H9 (cell line): ENCODE results near the gene GATA2. TPM values are rescaled to one million over a fixed set of nuclear protein-coding genes. Genes with fewer than 3 reads are reported as not detected.

Source experiments
- DNase-seq: peaks from one replicate; pipeline ENCODE4 v3.0.0-alpha.2; 2017
- H2AFZ ChIP-seq: one replicate; pipeline ENCODE4 v1.6.1; 2013; ENCODE audit warnings: mild to moderate bottlenecking, low read length, control low read depth, moderate library complexity
- H2AK5ac ChIP-seq: 2 replicates; pipeline ENCODE4 v1.6.1; 2013; ENCODE audit warnings: low read length, control low read depth, mixed read lengths; ENCODE audit not compliant: insufficient read length
- H2BK120ac ChIP-seq: one replicate; pipeline ENCODE4 v1.6.1; 2013; ENCODE audit warnings: low read depth, mild to moderate bottlenecking, low read length, control low read depth, inconsistent platforms; ENCODE audit not compliant: poor library complexity, severe bottlenecking
- H2BK12ac ChIP-seq: 2 replicates; pipeline ENCODE4 v1.6.1; 2013; ENCODE audit warnings: low read length, control low read depth, mixed read lengths, low read depth; ENCODE audit not compliant: insufficient read length
- H2BK15ac ChIP-seq: 2 replicates; pipeline ENCODE4 v1.6.1; 2013; ENCODE audit warnings: low read depth, low read length, control low read depth
- H2BK20ac ChIP-seq: one replicate; pipeline ENCODE4 v1.6.1; 2013; ENCODE audit warnings: low read depth, mild to moderate bottlenecking, low read length, control low read depth, inconsistent platforms; ENCODE audit not compliant: poor library complexity, severe bottlenecking
- H2BK5ac ChIP-seq: 2 replicates; pipeline ENCODE4 v1.6.1; 2013; ENCODE audit warnings: low read length, control low read depth, mixed read lengths; ENCODE audit not compliant: insufficient read length
- H3K14ac ChIP-seq: 2 replicates; pipeline ENCODE4 v1.6.1; 2013; ENCODE audit warnings: low read length, control low read depth; ENCODE audit not compliant: insufficient read depth
- H3K18ac ChIP-seq: 2 replicates; pipeline ENCODE4 v1.6.1; 2013; ENCODE audit warnings: low read depth, mild to moderate bottlenecking, mixed read lengths, low read length, control low read depth; ENCODE audit not compliant: insufficient read length
- H3K23ac ChIP-seq: 2 replicates; pipeline ENCODE4 v1.6.1; 2013; ENCODE audit warnings: low read length, control low read depth, mixed read lengths, low read depth; ENCODE audit not compliant: insufficient read length
- H3K23me2 ChIP-seq: 2 replicates; pipeline ENCODE4 v1.6.1; 2013; ENCODE audit warnings: low read depth, mild to moderate bottlenecking, mixed read lengths, low read length, control low read depth; ENCODE audit not compliant: insufficient read length, poor library complexity, severe bottlenecking
- H3K27ac ChIP-seq: 2 replicates; pipeline ENCODE4 v1.5.1; 2013; ENCODE audit warnings: low read length, control low read depth, mixed read lengths, low read depth; ENCODE audit not compliant: insufficient read length
- H3K27me3 ChIP-seq: 2 replicates; pipeline ENCODE4 v1.6.1; 2013; ENCODE audit warnings: low read length, control low read depth, inconsistent platforms; ENCODE audit not compliant: insufficient read depth
- H3K4ac ChIP-seq: 2 replicates; pipeline ENCODE4 v1.6.1; 2013; ENCODE audit warnings: low read depth, mild to moderate bottlenecking, control low read depth, inconsistent platforms, low read length, moderate library complexity
- H3K4me1 ChIP-seq: 2 replicates; pipeline ENCODE4 v1.6.1; 2013; ENCODE audit warnings: low read length, control low read depth, inconsistent platforms; ENCODE audit not compliant: insufficient read depth
- H3K4me2 ChIP-seq: 2 replicates; pipeline ENCODE4 v1.6.1; 2013; ENCODE audit warnings: low read length, control low read depth, mixed read lengths; ENCODE audit not compliant: insufficient read length, insufficient read depth
- H3K56ac ChIP-seq: 2 replicates; pipeline ENCODE4 v1.6.1; 2013; ENCODE audit warnings: low read depth, mild to moderate bottlenecking, mixed read lengths, low read length, control low read depth; ENCODE audit not compliant: insufficient read length
- H3K79me1 ChIP-seq: 2 replicates; pipeline ENCODE4 v1.6.1; 2013; ENCODE audit warnings: low read depth, mild to moderate bottlenecking, moderate library complexity, low read length, control low read depth, inconsistent platforms; ENCODE audit not compliant: insufficient read depth, poor library complexity, severe bottlenecking
- H3K79me2 ChIP-seq: 2 replicates; pipeline ENCODE4 v1.6.1; 2013; ENCODE audit warnings: low read length, control low read depth, inconsistent platforms; ENCODE audit not compliant: insufficient read depth
- H3K9ac ChIP-seq: 2 replicates; pipeline ENCODE4 v1.6.1; 2013; ENCODE audit warnings: low read length, control low read depth, mixed read lengths; ENCODE audit not compliant: insufficient read length; ENCODE audit errors: extremely low read depth
- H3K9me3 ChIP-seq: one replicate; pipeline ENCODE4 v1.6.1; 2013; ENCODE audit warnings: low read depth, low read length, inconsistent platforms; ENCODE audit not compliant: control insufficient read depth
- H3T11ph ChIP-seq: one replicate; pipeline ENCODE4 v1.6.1; 2013; ENCODE audit warnings: mild to moderate bottlenecking, low read length, control low read depth, inconsistent platforms
- H4K20me1 ChIP-seq: one replicate; pipeline ENCODE4 v1.6.1; 2013; ENCODE audit not compliant: control insufficient read depth, insufficient read length, insufficient read depth
- H4K5ac ChIP-seq: 2 replicates; pipeline ENCODE4 v1.6.1; 2013; ENCODE audit warnings: low read depth, mild to moderate bottlenecking, mixed read lengths, low read length, control low read depth; ENCODE audit not compliant: insufficient read length
- H4K8ac ChIP-seq: replicated peaks from 2 replicates; pipeline ENCODE4 v1.6.1; 2013; ENCODE audit warnings: low read length, control low read depth, mixed read lengths, low read depth; ENCODE audit not compliant: insufficient read length
- H4K91ac ChIP-seq: 2 replicates; pipeline ENCODE4 v1.6.1; 2013; ENCODE audit warnings: low read depth, mild to moderate bottlenecking, moderate library complexity, mixed read lengths, low read length, control low read depth; ENCODE audit not compliant: insufficient read length
- H3K27ac Mint-ChIP-seq, 3 experiments: 2 replicates in 2 of 3; 3 replicates in 1 of 3; pipeline ENCODE4 v1.8.0; 2020 to 2021; ENCODE audit warnings: mixed read lengths in 3 of 3, mild to moderate bottlenecking in 1 of 3, moderate library complexity in 1 of 3
- H3K27me3 Mint-ChIP-seq: 2 replicates; pipeline ENCODE4 v1.8.0; 2021; ENCODE audit warnings: low read depth, mild to moderate bottlenecking, moderate library complexity, mixed read lengths
- H3K36me3 Mint-ChIP-seq, 3 experiments: 2 replicates in 2 of 3; 3 replicates in 1 of 3; pipeline ENCODE4 v1.8.0; 2020 to 2021; ENCODE audit warnings: low read depth in 3 of 3, mixed read lengths in 3 of 3; ENCODE audit not compliant: insufficient read depth in 1 of 3
- H3K4me1 Mint-ChIP-seq, 2 experiments: 2 replicates each; pipeline ENCODE4 v1.8.0; 2020; ENCODE audit warnings: mixed read lengths in 2 of 2
- H3K4me3 Mint-ChIP-seq, 2 experiments: 2 replicates in 1 of 2; 3 replicates in 1 of 2; pipeline ENCODE4 v1.8.0; 2020 to 2021; ENCODE audit warnings: mild to moderate bottlenecking in 2 of 2, mixed read lengths in 2 of 2, moderate library complexity in 1 of 2
- H3K9me3 Mint-ChIP-seq, 2 experiments: 2 replicates in 1 of 2; 3 replicates in 1 of 2; pipeline ENCODE4 v1.8.0; 2020; ENCODE audit warnings: mild to moderate bottlenecking in 2 of 2, mixed read lengths in 2 of 2, moderate library complexity in 1 of 2
- CTCF ChIP-seq: fragments of 200-600 bp; sonication (generic); conservative IDR thresholded peaks from 3 replicates; pipeline ENCODE4 v1.8.0; 2021; ENCODE audit warnings: antibody characterized with exemption, mild to moderate bottlenecking
- WGBS: extraction: QIAGEN DNeasy Blood & Tissue Kit; methylation state at CpG from one replicate; pipeline ENCODE4 v1.1.7; 2013; ENCODE audit warnings: missing lambda C conversion rate, low lambda C conversion rate, mixed read lengths; ENCODE audit not compliant: insufficient read length; ENCODE audit errors: extremely low coverage; 5-methylcytosine and 5-hydroxymethylcytosine counted together
- total RNA-seq: library from RNA; stranded (reverse); gene quantifications from 2 replicates; pipeline ENCODE4 v1.2.1, GENCODE V29; 2021

Gene GATA2
- total RNA-seq, 1 experiment from 2014 or later: 1.9 TPM

- Histone ChIP-seq H3K4ac (no peak overlapping the region), H2AK5ac (no peak overlapping the region), H2BK12ac (no peak overlapping the region), H4K5ac (no peak overlapping the region), H2AFZ (no peak overlapping the region), H2BK15ac (no peak overlapping the region), H2BK20ac (no peak overlapping the region), H2BK5ac (no peak overlapping the region), H4K20me1 (no peaks in the 10 kb centered on the region), H3K9ac (no peak overlapping the region), H3K4me1 (no peaks in the 10 kb centered on the region), H3K23ac (no peak overlapping the region), H3K14ac (no peak overlapping the region), H3K18ac (no peak overlapping the region), H3K27me3 (no peaks in the 10 kb centered on the region; the same call in 1 of the 2 replicates), H4K8ac (no peak overlapping the region), H3K56ac (no peak overlapping the region), H3K9me3 (no peaks in the 10 kb centered on the region), H2BK120ac (no peak overlapping the region), H3K79me1 (no peaks in the 10 kb centered on the region), H3T11ph (no peak overlapping the region), H4K91ac (no peak overlapping the region), H3K27ac (no peak overlapping the region), H3K23me2 (no peaks in the 10 kb centered on the region), H3K4me2 (no peak overlapping the region), H3K79me2 (no peaks in the 10 kb centered on the region)
- Mint-ChIP-seq H3K9me3 (no peaks in the 10 kb centered on the region; a peak in 1 of 5 replicates), H3K4me3 (no peak overlapping the region; a peak in 1 of 5 replicates), H3K27ac (no peak overlapping the region), H3K4me1 (peaks cover 9 to 18% of the 10 kb centered on the region in 2 experiments; a peak in 3 of 4 replicates), H3K27me3 (peaks cover 61% of the 10 kb centered on the region), H3K36me3 (no peaks in the 10 kb centered on the region)
- TF ChIP-seq CTCF: no peak
- DNase-seq: peak; percentile 22
- no CpG with 5 or more reads among the region's 5 CpGs for WGBS
Observed at GRCh38 chr3:128502712-128503111, 9.7 kb upstream of the GATA2 start.
